H9 (cell line): Measurements from ENCODE around the gene SPCS2. TPM values are rescaled to one million over a fixed set of nuclear protein-coding genes. Genes with fewer than 3 reads are reported as not detected.

Experiments
- DNase-seq: peaks from one replicate; pipeline ENCODE4 v3.0.0-alpha.2; 2017
- H2AFZ ChIP-seq: one replicate; pipeline ENCODE4 v1.6.1; 2013; ENCODE audit warnings: mild to moderate bottlenecking, low read length, control low read depth, moderate library complexity
- H2AK5ac ChIP-seq: 2 replicates; pipeline ENCODE4 v1.6.1; 2013; ENCODE audit warnings: low read length, control low read depth, mixed read lengths; ENCODE audit not compliant: insufficient read length
- H2BK120ac ChIP-seq: one replicate; pipeline ENCODE4 v1.6.1; 2013; ENCODE audit warnings: low read depth, mild to moderate bottlenecking, low read length, control low read depth, inconsistent platforms; ENCODE audit not compliant: poor library complexity, severe bottlenecking
- H2BK12ac ChIP-seq: 2 replicates; pipeline ENCODE4 v1.6.1; 2013; ENCODE audit warnings: low read length, control low read depth, mixed read lengths, low read depth; ENCODE audit not compliant: insufficient read length
- H2BK15ac ChIP-seq: 2 replicates; pipeline ENCODE4 v1.6.1; 2013; ENCODE audit warnings: low read depth, low read length, control low read depth
- H2BK20ac ChIP-seq: one replicate; pipeline ENCODE4 v1.6.1; 2013; ENCODE audit warnings: low read depth, mild to moderate bottlenecking, low read length, control low read depth, inconsistent platforms; ENCODE audit not compliant: poor library complexity, severe bottlenecking
- H2BK5ac ChIP-seq: 2 replicates; pipeline ENCODE4 v1.6.1; 2013; ENCODE audit warnings: low read length, control low read depth, mixed read lengths; ENCODE audit not compliant: insufficient read length
- H3K14ac ChIP-seq: 2 replicates; pipeline ENCODE4 v1.6.1; 2013; ENCODE audit warnings: low read length, control low read depth; ENCODE audit not compliant: insufficient read depth
- H3K18ac ChIP-seq: 2 replicates; pipeline ENCODE4 v1.6.1; 2013; ENCODE audit warnings: low read depth, mild to moderate bottlenecking, mixed read lengths, low read length, control low read depth; ENCODE audit not compliant: insufficient read length
- H3K23ac ChIP-seq: 2 replicates; pipeline ENCODE4 v1.6.1; 2013; ENCODE audit warnings: low read length, control low read depth, mixed read lengths, low read depth; ENCODE audit not compliant: insufficient read length
- H3K23me2 ChIP-seq: 2 replicates; pipeline ENCODE4 v1.6.1; 2013; ENCODE audit warnings: low read depth, mild to moderate bottlenecking, mixed read lengths, low read length, control low read depth; ENCODE audit not compliant: insufficient read length, poor library complexity, severe bottlenecking
- H3K27ac ChIP-seq: 2 replicates; pipeline ENCODE4 v1.5.1; 2013; ENCODE audit warnings: low read length, control low read depth, mixed read lengths, low read depth; ENCODE audit not compliant: insufficient read length
- H3K27me3 ChIP-seq: 2 replicates; pipeline ENCODE4 v1.6.1; 2013; ENCODE audit warnings: low read length, control low read depth, inconsistent platforms; ENCODE audit not compliant: insufficient read depth
- H3K4ac ChIP-seq: 2 replicates; pipeline ENCODE4 v1.6.1; 2013; ENCODE audit warnings: low read depth, mild to moderate bottlenecking, control low read depth, inconsistent platforms, low read length, moderate library complexity
- H3K4me1 ChIP-seq: 2 replicates; pipeline ENCODE4 v1.6.1; 2013; ENCODE audit warnings: low read length, control low read depth, inconsistent platforms; ENCODE audit not compliant: insufficient read depth
- H3K4me2 ChIP-seq: 2 replicates; pipeline ENCODE4 v1.6.1; 2013; ENCODE audit warnings: low read length, control low read depth, mixed read lengths; ENCODE audit not compliant: insufficient read length, insufficient read depth
- H3K56ac ChIP-seq: 2 replicates; pipeline ENCODE4 v1.6.1; 2013; ENCODE audit warnings: low read depth, mild to moderate bottlenecking, mixed read lengths, low read length, control low read depth; ENCODE audit not compliant: insufficient read length
- H3K79me1 ChIP-seq: 2 replicates; pipeline ENCODE4 v1.6.1; 2013; ENCODE audit warnings: low read depth, mild to moderate bottlenecking, moderate library complexity, low read length, control low read depth, inconsistent platforms; ENCODE audit not compliant: insufficient read depth, poor library complexity, severe bottlenecking
- H3K79me2 ChIP-seq: 2 replicates; pipeline ENCODE4 v1.6.1; 2013; ENCODE audit warnings: low read length, control low read depth, inconsistent platforms; ENCODE audit not compliant: insufficient read depth
- H3K9ac ChIP-seq: 2 replicates; pipeline ENCODE4 v1.6.1; 2013; ENCODE audit warnings: low read length, control low read depth, mixed read lengths; ENCODE audit not compliant: insufficient read length; ENCODE audit errors: extremely low read depth
- H3K9me3 ChIP-seq: one replicate; pipeline ENCODE4 v1.6.1; 2013; ENCODE audit warnings: low read depth, low read length, inconsistent platforms; ENCODE audit not compliant: control insufficient read depth
- H3T11ph ChIP-seq: one replicate; pipeline ENCODE4 v1.6.1; 2013; ENCODE audit warnings: mild to moderate bottlenecking, low read length, control low read depth, inconsistent platforms
- H4K20me1 ChIP-seq: one replicate; pipeline ENCODE4 v1.6.1; 2013; ENCODE audit not compliant: control insufficient read depth, insufficient read length, insufficient read depth
- H4K5ac ChIP-seq: 2 replicates; pipeline ENCODE4 v1.6.1; 2013; ENCODE audit warnings: low read depth, mild to moderate bottlenecking, mixed read lengths, low read length, control low read depth; ENCODE audit not compliant: insufficient read length
- H4K8ac ChIP-seq: replicated peaks from 2 replicates; pipeline ENCODE4 v1.6.1; 2013; ENCODE audit warnings: low read length, control low read depth, mixed read lengths, low read depth; ENCODE audit not compliant: insufficient read length
- H4K91ac ChIP-seq: 2 replicates; pipeline ENCODE4 v1.6.1; 2013; ENCODE audit warnings: low read depth, mild to moderate bottlenecking, moderate library complexity, mixed read lengths, low read length, control low read depth; ENCODE audit not compliant: insufficient read length
- H3K27ac Mint-ChIP-seq, 3 experiments: 2 replicates in 2 of 3; 3 replicates in 1 of 3; pipeline ENCODE4 v1.8.0; 2020 to 2021; ENCODE audit warnings: mixed read lengths in 3 of 3, mild to moderate bottlenecking in 1 of 3, moderate library complexity in 1 of 3
- H3K27me3 Mint-ChIP-seq: 2 replicates; pipeline ENCODE4 v1.8.0; 2021; ENCODE audit warnings: low read depth, mild to moderate bottlenecking, moderate library complexity, mixed read lengths
- H3K36me3 Mint-ChIP-seq, 3 experiments: 2 replicates in 2 of 3; 3 replicates in 1 of 3; pipeline ENCODE4 v1.8.0; 2020 to 2021; ENCODE audit warnings: low read depth in 3 of 3, mixed read lengths in 3 of 3; ENCODE audit not compliant: insufficient read depth in 1 of 3
- H3K4me1 Mint-ChIP-seq, 2 experiments: 2 replicates each; pipeline ENCODE4 v1.8.0; 2020; ENCODE audit warnings: mixed read lengths in 2 of 2
- H3K4me3 Mint-ChIP-seq, 2 experiments: 2 replicates in 1 of 2; 3 replicates in 1 of 2; pipeline ENCODE4 v1.8.0; 2020 to 2021; ENCODE audit warnings: mild to moderate bottlenecking in 2 of 2, mixed read lengths in 2 of 2, moderate library complexity in 1 of 2
- H3K9me3 Mint-ChIP-seq, 2 experiments: 2 replicates in 1 of 2; 3 replicates in 1 of 2; pipeline ENCODE4 v1.8.0; 2020; ENCODE audit warnings: mild to moderate bottlenecking in 2 of 2, mixed read lengths in 2 of 2, moderate library complexity in 1 of 2
- WGBS: extraction: QIAGEN DNeasy Blood & Tissue Kit; methylation state at CpG from one replicate; pipeline ENCODE4 v1.1.7; 2013; ENCODE audit warnings: missing lambda C conversion rate, low lambda C conversion rate, mixed read lengths; ENCODE audit not compliant: insufficient read length; ENCODE audit errors: extremely low coverage; 5-methylcytosine and 5-hydroxymethylcytosine counted together
- total RNA-seq: library from RNA; stranded (reverse); gene quantifications from 2 replicates; pipeline ENCODE4 v1.2.1, GENCODE V29; 2021
- TF ChIP-seq, protein P1 (sequence below): fragments of 200-600 bp; sonication (generic); conservative IDR thresholded peaks from 3 replicates; pipeline ENCODE4 v1.8.0; 2021; ENCODE audit warnings: antibody characterized with exemption, mild to moderate bottlenecking

The SPCS2 gene
- total RNA-seq, 1 experiment from 2014 or later: 144 TPM

DNA sequence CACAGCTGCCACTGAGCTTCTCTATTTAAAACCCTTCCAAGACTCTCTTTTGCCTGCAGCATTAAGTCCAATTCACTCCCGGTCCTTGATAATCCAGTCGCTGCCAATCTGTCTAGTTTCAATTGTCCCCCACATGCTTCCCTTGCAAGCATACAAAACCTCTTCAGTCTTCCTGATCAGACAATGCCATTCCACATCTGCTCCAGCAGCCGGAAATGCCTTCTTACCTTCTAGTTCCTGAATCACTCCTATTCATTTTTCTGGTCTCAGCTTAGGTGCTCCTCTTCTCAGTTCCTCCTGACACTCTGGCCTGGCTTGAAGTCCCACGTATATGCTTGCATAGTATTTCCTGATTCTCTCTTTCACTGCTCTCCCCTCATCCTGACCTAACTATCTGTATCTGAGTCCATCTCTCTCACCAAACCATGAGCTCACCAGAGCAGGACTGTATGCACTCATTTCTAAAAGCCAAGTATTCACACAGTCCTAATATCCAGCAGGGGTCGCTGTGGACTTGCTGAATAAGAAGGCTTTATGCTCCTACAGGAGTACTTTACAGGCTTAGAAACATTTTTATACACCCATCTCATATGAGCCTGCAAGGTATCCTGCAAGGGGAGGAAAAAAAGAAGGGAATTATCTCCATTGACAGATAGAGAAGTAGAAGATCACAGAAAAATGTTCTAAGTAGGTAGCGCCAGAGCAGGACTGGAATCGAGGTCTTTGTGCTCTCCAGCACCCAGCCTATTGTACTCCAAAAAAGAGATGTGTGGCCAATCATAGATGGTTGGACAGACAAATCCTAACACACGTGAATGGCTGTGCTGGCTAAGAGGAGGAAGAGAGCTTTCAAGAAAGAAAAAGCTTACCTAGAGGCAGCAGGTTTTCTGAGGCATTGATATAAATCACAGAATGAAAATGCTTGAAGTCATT lies 19.4 kb upstream of the SPCS2 start:
- H2BK12ac ChIP-seq: no peak overlapping the region
- H2AFZ ChIP-seq: no peak overlapping the region
- no peak overlapping the region for H2BK5ac ChIP-seq

More for the DNA sequence above, 19.4 kb upstream of the SPCS2 start:
- no peak overlapping the region for H2BK15ac ChIP-seq
- no peaks in the 10 kb centered on the region for H3K79me1 ChIP-seq
- no peaks in the 10 kb centered on the region for H3K79me2 ChIP-seq
- H3K36me3 Mint-ChIP-seq: peaks cover 0 to 5% (median 0%) of the 10 kb centered on the region in 3 experiments; a peak in 4 of 7 replicates
- H4K8ac ChIP-seq: no peak overlapping the region
- no peak overlapping the region for H3K23ac ChIP-seq
- no peaks in the 10 kb centered on the region for H3K4me1 ChIP-seq
- no peak overlapping the region for H3K56ac ChIP-seq
- H3K4me3 Mint-ChIP-seq: no peak overlapping the region
- H3K4ac ChIP-seq: no peak overlapping the region
- no peak overlapping the region for H4K91ac ChIP-seq
- no peak overlapping the region for H2BK20ac ChIP-seq
- H4K5ac ChIP-seq: no peak overlapping the region
- no peaks in the 10 kb centered on the region for H4K20me1 ChIP-seq
- H3K9me3 ChIP-seq: no peaks in the 10 kb centered on the region
- H3K27ac Mint-ChIP-seq: no peak overlapping the region
- H2BK120ac ChIP-seq: no peak overlapping the region
- H3K14ac ChIP-seq: no peak overlapping the region
- no peak overlapping the region for H3K4me2 ChIP-seq
- no peaks in the 10 kb centered on the region; the same call in 1 of the 2 replicates for H3K27me3 Mint-ChIP-seq
- no CpG with 5 or more reads among the region's 8 CpGs for WGBS
- H3K27ac ChIP-seq: no peak overlapping the region
- H3K27me3 ChIP-seq: no peaks in the 10 kb centered on the region
- no peak overlapping the region for H3K9ac ChIP-seq
- H3K23me2 ChIP-seq: no peaks in the 10 kb centered on the region
- H3K18ac ChIP-seq: no peak overlapping the region
- H2AK5ac ChIP-seq: no peak overlapping the region
- no peak overlapping the region for H3T11ph ChIP-seq
- no peaks in the 10 kb centered on the region for H3K4me1 Mint-ChIP-seq
- no peaks in the 10 kb centered on the region for H3K9me3 Mint-ChIP-seq
- peak; percentile 65 for DNase-seq
- TF ChIP-seq, protein P1, sequence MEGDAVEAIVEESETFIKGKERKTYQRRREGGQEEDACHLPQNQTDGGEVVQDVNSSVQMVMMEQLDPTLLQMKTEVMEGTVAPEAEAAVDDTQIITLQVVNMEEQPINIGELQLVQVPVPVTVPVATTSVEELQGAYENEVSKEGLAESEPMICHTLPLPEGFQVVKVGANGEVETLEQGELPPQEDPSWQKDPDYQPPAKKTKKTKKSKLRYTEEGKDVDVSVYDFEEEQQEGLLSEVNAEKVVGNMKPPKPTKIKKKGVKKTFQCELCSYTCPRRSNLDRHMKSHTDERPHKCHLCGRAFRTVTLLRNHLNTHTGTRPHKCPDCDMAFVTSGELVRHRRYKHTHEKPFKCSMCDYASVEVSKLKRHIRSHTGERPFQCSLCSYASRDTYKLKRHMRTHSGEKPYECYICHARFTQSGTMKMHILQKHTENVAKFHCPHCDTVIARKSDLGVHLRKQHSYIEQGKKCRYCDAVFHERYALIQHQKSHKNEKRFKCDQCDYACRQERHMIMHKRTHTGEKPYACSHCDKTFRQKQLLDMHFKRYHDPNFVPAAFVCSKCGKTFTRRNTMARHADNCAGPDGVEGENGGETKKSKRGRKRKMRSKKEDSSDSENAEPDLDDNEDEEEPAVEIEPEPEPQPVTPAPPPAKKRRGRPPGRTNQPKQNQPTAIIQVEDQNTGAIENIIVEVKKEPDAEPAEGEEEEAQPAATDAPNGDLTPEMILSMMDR: peak; percentile 94
